Measurements from ENCODE around the gene TM7SF2. TPM values are rescaled to one million over a fixed set of nuclear protein-coding genes. Genes with fewer than 3 reads are reported as not detected.

The TM7SF2 gene
- total RNA-seq, 1 donor from 2014 or later = 104 TPM

GRCh38 chr11:65077451-65077850, 34.2 kb upstream of the TM7SF2 start:
- TF ChIP-seq CTCF (conservative IDR thresholded peaks at IDR 0.05) = no peak
- H3K4me1 Mint-ChIP-seq = peaks cover 12% of the 10 kb centered on the region
- no peak for DNase-seq (ENCODE audit: low read depth, low spot score)
- no peaks in the 10 kb centered on the region for H3K9me3 Mint-ChIP-seq
- H3K4me3 Mint-ChIP-seq = no peak overlapping the region
- no peaks in the 10 kb centered on the region for H3K27me3 Mint-ChIP-seq (ENCODE audit: low read depth)
- H3K27ac Mint-ChIP-seq (ENCODE audit: unreplicated experiment) = no peak overlapping the region
- H3K36me3 Mint-ChIP-seq (ENCODE audit: low read depth) = peaks cover 14% of the 10 kb centered on the region

GRCh38 chr11:65078151-65078550, 33.5 kb upstream of the TM7SF2 start:
- H3K4me3 Mint-ChIP-seq = peak overlapping the region; percentile 77
- TF ChIP-seq CTCF (conservative IDR thresholded peaks at IDR 0.05) = peak; percentile 67
- peaks cover 19% of the 10 kb centered on the region for H3K4me1 Mint-ChIP-seq
- no peak overlapping the region for H3K27ac Mint-ChIP-seq (ENCODE audit: unreplicated experiment)
- peaks cover 14% of the 10 kb centered on the region for H3K36me3 Mint-ChIP-seq (ENCODE audit: low read depth)
- H3K9me3 Mint-ChIP-seq = no peaks in the 10 kb centered on the region
- peak; percentile 46 for DNase-seq (ENCODE audit: low read depth, low spot score)
- H3K27me3 Mint-ChIP-seq (ENCODE audit: low read depth) = no peaks in the 10 kb centered on the region

GRCh38 chr11:65078786-65079342, 32.8 kb upstream of the TM7SF2 start:
- Mint-ChIP-seq H3K4me3 (peak overlapping the region; percentile 77), H3K9me3 (no peaks in the 10 kb centered on the region), H3K27me3 (ENCODE audit: low read depth) (no peaks in the 10 kb centered on the region), H3K27ac (ENCODE audit: unreplicated experiment) (no peak overlapping the region), H3K36me3 (ENCODE audit: low read depth) (peaks cover 14% of the 10 kb centered on the region), H3K4me1 (peaks cover 24% of the 10 kb centered on the region)
- no peak for DNase-seq (ENCODE audit: low read depth, low spot score)
- TF ChIP-seq CTCF (conservative IDR thresholded peaks at IDR 0.05) = no peak

GRCh38 chr11:65083134-65083833, 28.4 kb upstream of the TM7SF2 start:
- Mint-ChIP-seq H3K9me3 (no peaks in the 10 kb centered on the region), H3K27ac (ENCODE audit: unreplicated experiment) (peak overlapping the region; percentile 95), H3K36me3 (ENCODE audit: low read depth) (peaks cover 3% of the 10 kb centered on the region), H3K4me1 (peaks cover 34% of the 10 kb centered on the region), H3K4me3 (peak overlapping the region; percentile 99), H3K27me3 (ENCODE audit: low read depth) (no peaks in the 10 kb centered on the region)
- no peak for DNase-seq (ENCODE audit: low read depth, low spot score)
- no peak for TF ChIP-seq CTCF (conservative IDR thresholded peaks at IDR 0.05)

- Mint-ChIP-seq H3K4me1 (peaks cover 31% of the 10 kb centered on the region), H3K36me3 (ENCODE audit: low read depth) (peaks cover 2% of the 10 kb centered on the region), H3K27me3 (ENCODE audit: low read depth) (no peaks in the 10 kb centered on the region), H3K27ac (ENCODE audit: unreplicated experiment) (peak within 1 kb of the TSS; percentile 95), H3K9me3 (no peaks in the 10 kb centered on the region), H3K4me3 (peak within 1 kb of the TSS; percentile 99)
- DNase-seq (ENCODE audit: low read depth, low spot score) = peak; percentile 95
- TF ChIP-seq CTCF (conservative IDR thresholded peaks at IDR 0.05) = no peak
These were observed 27.7 kb upstream of the TM7SF2 start, which contains the start of the genes CDCA5 and ZFPL1 for GRCh38 chr11:65083834-65084597. TSS of gene CDCA5 (minus strand) at chr11:65084040. CDS start at chr11:65083978, 62 bp downstream. TSS of gene ZFPL1 (plus strand) at chr11:65084222. CDS start at chr11:65084699, 477 bp downstream.

All from neural crest cell (in vitro differentiated cells).